GM12873 (cell line): ENCODE results near the gene PCSK6.

ENCODE experiments used
- TF ChIP-seq, protein P1 (sequence below): IDR thresholded peaks from 2 replicates; pipeline ENCODE4 v1.5.1; 2012; ENCODE audit warnings: low read depth, mild to moderate bottlenecking, moderate library complexity, low read length, control low read depth; ENCODE audit not compliant: insufficient read depth; ENCODE audit errors: missing control alignments

PCSK6 gene

DNA sequence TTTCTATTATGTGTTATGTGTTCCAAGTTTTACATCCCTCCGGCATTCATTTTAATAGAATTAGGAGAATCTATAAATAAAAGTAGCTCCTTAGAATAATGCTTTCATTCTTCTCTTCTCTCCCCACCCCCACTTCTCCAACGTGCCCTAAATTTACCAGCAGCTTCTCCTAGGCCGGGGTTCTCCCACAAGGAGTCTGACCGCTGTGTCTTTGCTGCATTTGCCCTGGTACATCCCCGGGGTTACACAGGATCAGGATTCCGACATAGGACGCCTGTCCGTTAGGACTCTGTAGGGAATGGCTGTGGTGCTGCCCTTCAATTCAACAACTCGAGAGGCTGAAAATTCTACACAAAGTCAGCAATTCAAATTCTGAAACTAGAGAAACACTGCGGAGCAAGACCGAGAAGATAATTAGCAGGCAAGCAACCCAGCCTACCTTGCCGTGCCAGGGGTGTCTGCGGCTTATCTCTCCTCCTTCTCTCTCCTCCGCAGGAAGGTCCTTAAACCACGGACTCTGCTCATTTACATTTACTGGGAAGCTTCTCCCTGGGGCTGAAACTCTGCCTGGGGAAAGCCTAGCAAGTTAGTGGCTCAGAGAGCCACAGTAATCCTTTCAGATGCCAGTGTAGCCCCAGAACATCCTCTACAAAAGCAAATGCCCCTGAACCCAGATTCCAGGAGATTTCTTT, 18.8 kb downstream of the PCSK6 start:
- TF ChIP-seq, protein P1, sequence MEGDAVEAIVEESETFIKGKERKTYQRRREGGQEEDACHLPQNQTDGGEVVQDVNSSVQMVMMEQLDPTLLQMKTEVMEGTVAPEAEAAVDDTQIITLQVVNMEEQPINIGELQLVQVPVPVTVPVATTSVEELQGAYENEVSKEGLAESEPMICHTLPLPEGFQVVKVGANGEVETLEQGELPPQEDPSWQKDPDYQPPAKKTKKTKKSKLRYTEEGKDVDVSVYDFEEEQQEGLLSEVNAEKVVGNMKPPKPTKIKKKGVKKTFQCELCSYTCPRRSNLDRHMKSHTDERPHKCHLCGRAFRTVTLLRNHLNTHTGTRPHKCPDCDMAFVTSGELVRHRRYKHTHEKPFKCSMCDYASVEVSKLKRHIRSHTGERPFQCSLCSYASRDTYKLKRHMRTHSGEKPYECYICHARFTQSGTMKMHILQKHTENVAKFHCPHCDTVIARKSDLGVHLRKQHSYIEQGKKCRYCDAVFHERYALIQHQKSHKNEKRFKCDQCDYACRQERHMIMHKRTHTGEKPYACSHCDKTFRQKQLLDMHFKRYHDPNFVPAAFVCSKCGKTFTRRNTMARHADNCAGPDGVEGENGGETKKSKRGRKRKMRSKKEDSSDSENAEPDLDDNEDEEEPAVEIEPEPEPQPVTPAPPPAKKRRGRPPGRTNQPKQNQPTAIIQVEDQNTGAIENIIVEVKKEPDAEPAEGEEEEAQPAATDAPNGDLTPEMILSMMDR: no peak

DNA sequence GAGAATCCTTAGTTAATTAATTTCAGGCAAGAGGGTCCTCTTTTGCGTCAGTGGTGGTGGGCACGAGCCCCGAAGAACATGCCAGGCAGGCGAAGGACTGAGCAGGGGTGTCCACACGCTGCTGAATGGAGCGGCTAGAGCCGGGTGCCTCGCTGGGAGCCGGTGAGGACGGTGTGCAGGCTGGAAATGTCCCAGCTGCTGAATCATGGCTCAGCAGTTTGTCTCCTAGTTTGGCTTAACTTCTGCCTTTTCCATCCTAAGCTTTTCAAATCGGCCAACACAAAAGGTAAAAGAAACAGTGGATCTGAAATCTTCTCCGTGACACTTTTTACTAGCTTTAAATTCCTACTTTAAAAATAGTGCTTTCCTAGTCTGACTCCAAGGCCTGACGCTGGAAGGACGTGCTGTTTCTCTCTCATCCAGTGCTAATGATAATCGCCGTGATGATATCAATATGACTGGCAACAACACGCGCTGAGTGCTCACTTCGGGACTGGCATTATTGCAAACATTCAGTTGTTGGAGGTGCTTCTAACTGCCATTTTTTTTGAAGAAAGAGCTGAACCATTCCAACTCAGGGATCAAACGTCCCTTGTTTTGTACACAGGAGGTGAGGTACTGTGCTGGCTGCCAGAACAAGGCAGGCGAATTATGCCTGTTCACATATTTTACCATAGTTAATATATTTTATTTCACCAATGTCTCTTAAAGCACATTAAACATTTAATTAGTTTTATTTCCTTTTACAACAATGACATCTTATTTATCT, 19.8 kb downstream of the PCSK6 start:
- TF ChIP-seq, protein P1: no peak

DNA sequence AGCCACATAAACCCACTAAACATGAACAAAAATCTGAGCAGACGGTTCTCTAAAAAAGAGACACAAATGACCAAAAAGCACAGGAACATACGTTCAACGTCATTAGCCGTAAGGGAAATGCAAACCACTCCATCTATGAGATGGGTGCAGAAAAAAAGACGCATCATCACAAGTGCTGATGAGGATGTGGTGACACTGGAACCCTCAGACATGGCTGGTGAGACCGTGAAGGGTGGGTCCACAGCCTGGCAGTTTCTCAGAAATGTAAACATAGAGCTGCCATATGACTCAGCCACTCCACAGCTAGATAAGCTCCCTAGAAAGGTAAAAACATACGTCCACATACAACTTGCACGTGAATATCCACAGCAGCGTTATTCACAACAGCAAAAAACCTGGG, 23.3 kb downstream of the PCSK6 start:
- TF ChIP-seq, protein P1: no peak

DNA sequence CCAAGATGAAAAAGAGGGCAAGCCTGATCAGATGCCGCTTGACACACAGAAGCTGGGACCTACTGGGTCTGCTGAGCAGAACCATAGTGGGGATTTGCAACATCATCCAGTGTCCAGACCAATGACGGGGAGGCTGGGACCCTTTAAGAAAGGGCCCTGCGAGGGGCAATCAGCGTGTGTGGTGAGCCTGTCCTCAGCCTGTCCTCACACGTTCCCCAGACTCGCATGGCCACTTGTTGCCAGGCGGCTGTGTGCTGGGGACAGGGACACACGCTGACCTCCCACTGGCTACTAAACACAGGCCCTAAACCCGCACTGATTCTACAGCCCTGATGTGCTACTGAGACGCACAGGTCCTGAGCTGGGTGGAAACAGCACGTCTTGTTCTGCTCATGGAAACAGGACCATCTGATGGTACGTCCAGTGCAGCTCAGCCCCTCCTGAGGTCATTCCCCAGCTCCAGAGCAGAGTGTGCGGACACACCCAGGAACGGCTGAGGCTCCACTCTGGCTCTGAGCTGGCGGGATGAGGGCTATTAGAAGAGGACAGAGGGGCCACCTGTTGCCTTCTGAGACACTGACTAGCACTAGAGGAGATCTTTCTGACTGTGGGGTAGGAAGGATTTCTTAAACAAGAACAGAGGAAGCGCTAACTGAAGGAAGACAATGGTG, 24.4 kb downstream of the PCSK6 start:
- TF ChIP-seq, protein P1: no peak

DNA sequence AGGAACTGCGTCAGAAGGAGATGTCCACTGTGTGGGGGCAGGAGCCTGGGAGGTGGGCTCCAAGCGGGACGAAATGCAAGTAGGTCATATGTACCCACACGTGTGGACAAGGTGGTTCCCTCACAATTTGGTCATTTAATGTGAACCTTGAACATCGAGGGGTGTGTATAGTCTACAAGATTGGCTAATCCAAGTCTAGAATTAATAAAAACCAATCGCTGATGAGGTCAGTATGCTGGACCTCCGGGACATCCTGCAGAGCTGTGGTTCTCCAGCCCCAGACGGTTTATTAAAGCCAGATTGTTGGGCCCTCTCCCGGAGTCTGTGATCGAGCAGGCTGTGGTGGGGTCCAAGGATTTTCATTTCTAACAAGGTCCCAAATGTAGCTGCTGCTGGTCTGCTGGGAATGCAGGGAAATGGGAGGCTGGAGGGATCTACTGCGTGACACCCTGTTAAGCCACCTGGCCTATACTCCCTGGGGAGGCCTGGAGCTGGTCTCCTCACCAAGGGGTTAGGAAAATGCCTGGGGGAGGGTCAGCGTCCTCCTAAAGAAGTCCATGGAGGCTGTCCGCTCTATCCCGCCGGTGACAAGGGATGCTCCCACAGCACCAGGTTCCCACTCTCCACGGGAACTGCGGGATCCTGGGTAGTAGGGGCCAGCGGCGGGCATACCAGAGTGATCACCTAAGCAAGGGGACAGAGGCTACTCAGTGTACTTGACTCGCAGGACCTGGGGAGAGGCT, 25.1 kb downstream of the PCSK6 start:
- TF ChIP-seq, protein P1: no peak

DNA sequence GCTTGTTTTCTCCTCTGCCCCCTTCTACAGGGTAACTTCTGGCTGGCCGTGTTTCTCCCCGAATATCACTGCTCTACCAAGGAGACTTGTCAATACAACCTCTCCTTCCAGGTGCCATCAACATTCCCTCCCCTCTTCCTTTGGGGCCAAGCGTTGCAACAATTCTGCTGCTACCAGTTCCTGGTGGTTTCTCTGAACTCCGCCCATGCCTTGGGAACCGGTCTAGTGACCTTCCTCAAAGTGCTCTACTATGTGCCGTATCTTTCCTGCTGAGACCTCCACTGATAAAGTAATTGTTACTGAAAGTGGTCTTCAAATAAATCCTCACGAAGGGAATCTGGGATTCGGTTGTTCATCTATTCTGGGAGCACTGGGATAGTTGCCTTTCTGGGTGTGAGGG, 26.2 kb downstream of the PCSK6 start:
- TF ChIP-seq, protein P1: no peak
